NCI-H345 treated with DMSO at 0.1 percent for 48 hours (cell line): Measurements from ENCODE around the gene HDAC4.

Experiments
- DNase-seq: peaks from one replicate; lab custom pipeline; 2025; ENCODE audit not compliant: unreplicated experiment; lab: John Stamatoyannopoulos, UW

The HDAC4 gene

DNA sequence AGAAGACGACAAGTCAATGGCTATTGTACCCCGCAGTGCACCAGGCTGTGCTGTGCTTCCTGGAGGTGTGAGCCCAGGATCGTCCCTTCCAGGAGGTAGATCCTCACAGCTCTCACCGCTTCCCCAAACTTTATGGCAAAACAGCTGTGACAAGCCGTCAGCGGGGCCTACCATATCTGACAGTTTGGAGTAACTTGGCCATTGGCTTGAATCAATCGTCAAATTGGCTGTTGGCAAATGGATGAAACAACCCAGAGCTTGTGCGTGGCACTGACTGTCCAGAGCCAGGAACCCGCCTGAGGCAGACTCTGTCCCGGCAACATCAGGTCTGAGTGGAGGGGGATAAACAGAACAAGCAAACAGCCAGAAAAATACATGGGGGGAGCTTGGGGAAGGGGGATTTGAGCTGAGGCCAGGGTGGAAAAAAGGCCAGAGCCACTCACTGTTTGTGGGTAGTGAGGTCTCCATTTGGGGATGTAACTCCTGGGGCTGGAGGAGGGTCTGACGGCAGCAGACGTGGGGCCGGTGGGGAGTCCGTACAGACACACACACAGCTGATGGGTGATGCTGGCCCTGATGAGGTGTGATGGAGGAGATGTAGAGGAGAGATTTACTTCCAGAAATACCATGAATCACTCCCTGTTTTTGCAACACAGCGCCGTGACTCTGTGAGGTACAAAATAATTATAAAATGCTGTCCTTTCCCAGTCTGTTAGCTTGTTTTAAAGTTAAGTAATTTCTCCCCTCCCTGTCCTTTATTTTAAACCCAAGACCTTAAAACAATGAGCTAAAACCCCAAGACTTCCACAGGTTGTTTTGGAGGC is 378.2 kb downstream of the HDAC4 start:
- DNase-seq = no peak

DNA sequence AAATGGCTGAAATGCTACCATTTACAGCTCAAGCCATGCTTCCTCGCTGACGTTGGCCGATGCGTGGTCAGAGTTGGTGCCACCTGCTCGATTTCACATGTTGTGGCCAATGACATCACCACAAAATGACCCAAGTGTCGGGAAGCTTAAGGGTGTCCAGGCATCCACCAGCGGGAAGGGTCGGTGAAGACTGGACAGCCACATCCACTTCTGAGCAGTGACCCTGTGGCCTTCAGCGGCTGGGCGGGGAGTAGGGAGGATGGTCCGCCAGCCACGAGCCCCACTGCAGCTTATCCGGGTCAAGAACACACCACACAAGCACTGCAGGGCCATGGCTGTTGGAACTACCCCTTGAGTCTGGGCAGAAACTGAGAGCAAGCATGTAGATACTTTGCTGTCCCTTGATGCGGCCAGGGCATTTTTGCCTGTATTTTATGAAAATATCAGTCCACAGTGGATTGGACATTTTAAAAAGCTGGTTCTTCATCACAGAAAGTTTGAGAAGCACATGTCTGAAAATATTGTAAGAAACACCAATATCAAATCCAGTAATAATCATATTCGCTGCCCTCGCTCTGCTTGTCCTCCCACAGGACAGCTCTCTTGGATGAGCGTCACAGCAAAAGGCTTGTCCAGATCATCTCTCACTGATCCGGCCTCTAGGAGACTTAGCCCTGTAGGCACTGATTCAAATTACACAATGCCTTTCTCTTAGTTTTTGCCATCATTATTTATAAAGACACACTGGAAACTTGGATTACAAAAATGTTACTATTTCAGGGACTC is 379.0 kb downstream of the HDAC4 start:
- DNase-seq = no peak

DNA sequence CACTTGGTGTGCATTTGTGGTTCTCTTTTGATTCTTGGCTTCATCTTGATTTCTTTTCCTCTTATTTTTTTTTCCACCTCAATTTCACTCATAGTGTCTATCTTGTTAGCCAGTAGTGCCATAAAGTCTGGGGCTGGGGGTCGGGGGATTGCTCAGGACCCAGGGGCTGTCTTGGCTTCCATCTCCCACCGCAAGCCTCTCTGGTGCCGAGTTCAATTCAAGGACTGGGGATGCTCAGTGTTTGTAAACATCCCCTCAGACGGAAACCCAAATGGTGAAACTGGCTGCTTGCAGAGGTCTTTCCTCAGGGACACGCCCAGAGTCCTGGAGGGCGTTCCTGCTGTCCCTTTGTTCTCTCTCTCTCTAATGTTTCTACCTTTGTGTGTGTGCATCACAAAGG is 379.6 kb downstream of the HDAC4 start:
- DNase-seq = no peak

DNA sequence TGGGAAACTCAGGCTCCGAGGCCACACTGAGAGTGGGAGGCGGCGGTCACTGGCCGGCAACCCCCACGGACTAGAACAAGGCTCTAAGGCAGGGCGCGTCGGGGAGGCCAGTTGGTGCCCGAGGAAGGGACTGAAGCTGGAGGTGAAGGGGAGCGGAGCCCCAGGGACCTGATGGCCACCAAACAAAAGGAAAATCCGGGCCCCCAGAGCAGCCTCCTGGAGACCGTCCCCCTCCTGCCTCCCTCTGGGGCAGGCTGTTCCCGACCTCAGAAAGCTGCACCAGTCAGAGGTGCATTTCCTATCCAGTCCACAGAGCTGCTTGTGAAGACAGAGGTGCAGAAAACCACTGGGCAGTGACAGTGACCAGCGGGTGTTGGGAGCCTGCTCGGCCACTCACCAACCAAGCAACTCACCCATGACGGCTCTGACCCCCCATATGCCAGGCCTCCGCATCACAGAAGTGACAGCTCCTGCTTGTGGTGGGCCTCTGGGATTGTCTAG is 380.2 kb downstream of the HDAC4 start:
- no peak for DNase-seq

DNA sequence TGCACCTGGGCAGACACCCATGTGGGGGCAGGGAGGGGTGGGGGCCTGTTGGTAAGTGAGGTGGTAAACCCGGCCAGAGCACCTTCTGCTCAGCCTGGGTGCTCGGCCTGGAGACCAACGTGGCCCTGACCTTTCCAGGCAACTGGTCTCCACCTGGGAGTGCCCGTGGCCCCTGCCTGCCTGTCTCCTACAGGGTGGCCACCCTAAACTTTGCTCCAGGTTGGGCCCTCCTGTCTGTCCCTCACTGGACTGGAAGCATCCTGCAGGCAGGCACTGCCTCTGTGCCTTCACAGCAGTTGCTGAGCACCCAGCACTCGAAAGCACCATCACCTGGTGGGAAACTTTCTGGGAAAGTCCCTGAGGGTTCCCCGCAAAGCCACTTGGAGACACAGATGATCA is 381.6 kb downstream of the HDAC4 start:
- no peak for DNase-seq

DNA sequence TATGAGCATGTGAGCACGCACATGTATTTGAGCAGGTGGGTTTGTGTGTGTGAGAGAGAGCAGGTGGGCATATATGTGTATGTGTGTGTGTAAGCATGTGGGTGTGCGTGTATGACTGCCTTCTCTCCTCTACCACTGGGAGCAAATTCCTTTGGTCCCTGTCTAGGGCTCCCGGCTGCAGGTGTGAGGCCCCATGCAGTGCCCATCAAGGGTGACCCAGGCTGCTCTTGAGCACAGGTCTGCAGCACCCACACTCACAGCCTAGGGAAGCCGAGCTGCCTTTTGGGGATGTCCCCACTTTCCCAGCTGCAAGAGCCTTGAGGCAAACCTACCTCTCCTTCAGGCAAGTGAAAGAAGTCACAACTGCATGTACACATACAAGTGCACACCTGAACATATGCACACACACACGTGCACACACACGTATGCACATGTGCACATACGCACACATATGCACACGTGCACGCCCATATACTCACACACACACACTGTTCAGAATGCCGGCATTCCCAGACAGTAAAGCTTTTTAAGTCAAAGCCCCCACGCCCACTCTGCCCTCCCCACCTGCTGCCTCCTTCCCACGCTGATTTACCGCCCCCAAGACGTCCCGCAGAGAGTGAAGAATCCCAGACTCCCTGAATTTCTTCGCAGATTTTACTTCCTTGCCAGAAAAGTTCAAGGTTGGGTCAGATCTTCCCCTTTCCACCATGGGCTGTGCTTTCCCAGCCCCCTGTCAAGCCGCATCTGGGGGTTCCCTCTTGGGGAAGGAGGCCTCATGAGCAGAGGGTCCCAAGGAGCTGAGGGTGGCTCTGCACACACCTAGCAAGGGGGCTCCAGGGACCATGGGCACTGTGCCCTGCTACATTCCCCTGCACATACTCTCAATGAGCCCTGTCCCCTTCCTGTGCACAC is 382.3 kb downstream of the HDAC4 start:
- DNase-seq = no peak

DNA sequence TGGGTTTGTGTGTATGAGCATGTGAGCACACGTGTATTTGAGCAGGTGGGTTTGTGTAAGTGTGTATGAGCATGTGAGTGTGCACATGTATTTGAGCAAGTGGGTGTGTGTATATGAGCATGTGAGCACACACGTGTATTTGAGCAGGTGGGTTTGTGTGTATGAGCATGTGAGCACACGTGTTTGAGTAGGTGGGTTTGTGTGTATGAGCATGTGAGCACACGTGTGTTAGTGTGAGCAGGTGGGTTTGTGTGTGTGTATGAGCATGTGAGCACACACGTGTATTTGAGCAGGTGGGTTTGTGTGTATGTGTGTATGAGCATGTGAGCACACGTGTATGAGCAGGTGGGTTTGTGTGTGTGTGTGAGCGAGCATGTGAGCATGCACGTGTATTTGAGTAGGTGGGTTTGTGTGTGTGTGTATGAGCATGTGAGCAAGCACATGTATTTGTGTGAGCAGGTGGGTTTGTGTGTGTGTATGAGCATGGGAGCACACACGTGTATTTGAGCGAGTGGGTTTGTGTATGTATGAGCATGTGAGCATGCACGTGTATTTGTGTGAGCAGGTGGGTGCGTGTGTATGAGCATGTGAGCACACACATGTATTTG is 383.2 kb downstream of the HDAC4 start:
- DNase-seq = no peak

DNA sequence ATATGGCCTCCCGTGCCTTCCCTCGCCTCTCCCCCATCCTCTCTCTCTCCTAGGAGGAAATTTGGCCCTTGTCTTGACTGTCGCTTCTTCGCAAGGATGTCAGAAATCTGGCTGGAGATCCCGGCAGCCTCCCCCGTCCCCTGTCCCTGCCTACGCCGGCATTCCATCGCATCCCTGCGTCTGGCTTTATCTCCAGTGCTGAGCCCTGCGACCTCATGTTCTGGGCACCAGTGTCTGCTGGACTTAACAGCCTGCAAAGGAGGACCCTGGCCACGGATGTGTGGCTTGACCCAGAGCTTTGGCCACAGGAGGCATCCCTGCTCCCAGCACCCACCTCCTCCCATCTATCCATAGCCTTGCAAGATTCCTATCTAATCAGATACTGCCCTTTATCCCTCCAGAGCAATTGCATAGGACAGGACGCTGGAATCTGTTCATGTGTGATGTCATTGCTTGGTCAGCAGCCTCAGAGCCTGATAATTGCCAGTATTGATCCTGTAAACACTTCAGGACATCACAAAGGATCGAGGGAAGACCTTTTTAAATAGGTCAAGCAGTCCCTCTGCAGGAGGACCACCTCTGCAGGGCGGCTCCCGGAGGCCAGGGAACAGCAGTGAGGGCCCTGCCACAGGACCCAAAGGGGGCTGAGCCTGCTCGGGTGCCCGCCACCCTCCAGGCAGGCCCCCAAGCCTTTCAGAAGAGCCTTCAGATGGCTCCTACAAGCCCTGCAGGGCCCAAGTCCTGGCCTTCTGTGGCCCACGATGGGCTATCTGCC is 384.7 kb downstream of the HDAC4 start:
- DNase-seq = no peak

DNA sequence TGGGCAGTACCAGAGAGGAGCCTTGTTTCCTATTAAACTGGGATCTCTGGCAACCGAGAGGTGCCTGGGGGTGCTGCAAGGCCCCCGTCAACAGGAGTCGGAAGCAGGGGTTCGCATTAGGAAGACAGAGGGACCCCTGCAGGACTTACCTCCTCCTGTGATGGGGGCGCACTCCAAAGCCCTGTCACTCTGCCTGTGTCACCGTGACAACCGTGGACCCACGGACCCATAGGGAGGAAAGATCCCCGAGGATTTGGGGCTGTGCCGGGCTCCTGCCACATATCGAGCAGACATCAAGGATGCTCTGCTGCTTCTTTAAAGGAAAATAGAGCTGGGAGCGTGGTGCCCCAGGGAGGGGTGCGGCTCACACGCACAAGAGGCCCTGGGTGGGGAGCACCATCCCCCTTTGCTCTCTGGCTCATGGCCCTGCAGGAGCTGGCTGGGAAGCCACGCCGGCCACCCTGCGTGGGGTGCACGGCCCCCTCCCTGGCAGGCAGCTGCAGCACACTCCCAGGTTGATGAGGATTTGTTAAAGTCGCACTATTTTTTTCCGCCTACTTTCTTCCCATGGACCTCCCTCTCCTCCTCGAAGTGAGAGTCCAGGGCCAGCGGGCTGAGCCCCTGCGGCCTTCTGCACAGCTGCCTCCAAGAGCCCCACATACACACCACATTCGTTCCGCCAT is 385.5 kb downstream of the HDAC4 start:
- DNase-seq = no peak

DNA sequence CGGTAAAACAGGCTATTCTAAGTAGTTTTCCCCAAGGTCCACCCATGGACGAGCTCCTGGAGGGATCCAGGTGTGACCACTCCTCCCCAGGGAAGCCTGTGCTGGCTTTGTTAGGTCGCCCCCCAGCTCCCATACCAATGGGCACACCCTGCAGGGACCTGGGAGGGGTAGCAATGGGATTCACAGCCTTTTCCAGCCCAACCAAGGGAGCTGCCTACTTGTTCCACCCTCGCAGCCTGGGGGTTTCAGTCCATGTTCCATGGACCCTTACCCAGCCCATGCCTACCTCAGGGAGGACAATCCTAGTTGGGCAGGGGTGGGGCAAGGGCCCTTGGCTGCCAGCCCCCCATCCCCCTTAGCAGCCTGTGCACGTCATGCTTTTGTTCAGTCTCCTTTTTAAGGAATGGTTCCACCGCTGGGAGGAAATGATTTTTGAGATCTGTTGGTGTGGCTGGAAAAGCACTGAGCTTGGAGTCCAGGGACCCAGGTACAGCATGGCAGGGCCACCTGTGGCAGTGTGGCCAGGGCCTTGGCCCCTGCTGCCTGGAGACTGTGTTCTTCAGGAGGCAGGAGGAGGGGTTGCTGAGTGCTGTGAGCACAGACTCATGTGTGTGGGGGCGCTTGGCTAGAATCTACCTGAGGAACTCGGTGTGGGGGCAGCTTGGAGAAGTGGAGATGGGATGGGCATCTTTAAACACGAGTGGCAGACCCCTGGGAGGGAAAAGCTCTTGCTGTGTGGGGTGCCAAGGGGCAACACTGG is 386.2 kb downstream of the HDAC4 start:
- DNase-seq = no peak

DNA sequence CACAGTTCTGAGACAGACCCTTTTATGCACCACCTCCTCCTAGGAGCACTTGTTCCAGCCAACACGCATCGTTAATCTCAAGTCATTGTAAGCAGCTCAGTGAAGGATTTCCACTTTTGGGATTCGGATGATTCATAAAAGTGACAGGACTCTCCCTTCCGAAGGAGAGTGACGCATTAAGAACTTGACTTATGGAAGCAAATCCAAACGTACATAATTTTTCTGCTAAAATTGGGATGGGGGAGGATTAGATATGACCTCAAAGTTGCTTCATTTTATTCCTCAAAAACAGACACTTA is 387.2 kb downstream of the HDAC4 start:
- DNase-seq = no peak

DNA sequence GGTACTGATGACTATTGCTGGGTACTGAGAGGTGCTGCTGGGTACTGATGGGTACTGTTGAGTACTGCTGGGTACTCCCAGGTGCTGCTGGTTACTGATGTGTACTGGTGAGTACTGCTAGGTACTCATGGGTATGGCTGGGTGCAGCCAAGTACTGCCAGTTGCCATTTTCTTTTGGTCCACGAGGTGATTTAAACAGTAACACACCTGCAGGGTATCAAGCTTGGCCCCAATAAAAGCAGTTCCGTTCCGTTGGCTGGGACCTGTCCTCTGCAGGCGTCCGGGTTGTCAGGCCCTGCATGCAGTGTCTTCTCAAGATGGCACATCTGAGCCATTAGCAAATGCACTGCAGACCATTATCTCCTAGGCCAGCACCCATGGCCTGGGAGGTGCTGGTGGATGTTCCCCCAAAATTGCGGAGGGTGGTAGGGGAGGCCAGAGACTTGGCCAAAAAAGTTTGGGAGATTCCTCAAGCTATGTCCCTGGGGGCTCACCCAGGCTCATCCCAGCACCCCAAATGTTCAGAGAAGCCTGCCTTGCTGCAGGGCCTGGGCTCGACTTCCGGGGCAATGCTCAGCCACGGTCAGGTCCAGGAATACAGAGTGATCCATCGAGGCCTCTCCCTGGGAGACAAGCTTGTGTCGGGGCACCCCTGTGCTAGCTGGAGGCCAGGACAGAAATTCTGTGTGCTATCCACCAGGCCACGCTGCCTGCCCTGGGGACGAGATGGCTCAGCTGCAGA is 387.7 kb downstream of the HDAC4 start:
- no peak for DNase-seq

DNA sequence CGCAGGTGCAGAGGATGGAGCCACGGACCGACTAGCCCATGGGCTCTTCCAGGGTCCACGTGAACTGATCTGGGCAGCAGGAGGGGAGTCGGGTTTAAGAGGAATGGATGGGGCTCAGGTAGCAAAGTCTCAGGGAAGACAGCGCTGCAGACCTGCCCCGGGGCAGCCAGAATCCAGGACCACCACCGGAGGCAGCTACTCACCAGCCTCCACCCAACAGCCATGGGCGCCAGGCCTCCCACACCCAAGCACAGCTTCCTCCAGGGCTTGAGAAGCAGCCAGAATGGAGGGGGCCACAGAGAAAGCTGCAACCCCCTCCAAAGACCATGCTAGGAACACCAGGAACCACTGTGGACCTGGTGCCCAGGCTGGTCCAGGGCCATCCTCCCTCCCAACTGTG is 388.6 kb downstream of the HDAC4 start:
- DNase-seq = no peak

DNA sequence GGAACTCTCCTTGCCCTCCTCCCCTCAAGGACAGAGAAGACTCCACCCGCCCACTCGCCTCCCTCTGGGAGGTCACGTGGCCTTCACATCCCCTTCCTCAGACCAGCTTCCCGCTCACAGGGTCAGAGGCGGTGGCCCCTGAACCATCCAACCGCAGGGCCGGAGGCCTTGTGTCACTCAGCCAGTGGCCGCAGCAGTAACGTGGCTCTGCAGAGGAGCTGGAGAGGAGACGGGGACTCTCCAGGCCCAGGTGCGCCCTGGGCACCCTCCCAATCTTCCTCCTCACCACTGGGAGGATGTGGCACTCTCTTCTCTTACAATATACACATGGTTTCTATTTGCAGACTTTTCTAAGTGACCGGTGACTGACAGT is 391.2 kb downstream of the HDAC4 start:
- DNase-seq = no peak

DNA sequence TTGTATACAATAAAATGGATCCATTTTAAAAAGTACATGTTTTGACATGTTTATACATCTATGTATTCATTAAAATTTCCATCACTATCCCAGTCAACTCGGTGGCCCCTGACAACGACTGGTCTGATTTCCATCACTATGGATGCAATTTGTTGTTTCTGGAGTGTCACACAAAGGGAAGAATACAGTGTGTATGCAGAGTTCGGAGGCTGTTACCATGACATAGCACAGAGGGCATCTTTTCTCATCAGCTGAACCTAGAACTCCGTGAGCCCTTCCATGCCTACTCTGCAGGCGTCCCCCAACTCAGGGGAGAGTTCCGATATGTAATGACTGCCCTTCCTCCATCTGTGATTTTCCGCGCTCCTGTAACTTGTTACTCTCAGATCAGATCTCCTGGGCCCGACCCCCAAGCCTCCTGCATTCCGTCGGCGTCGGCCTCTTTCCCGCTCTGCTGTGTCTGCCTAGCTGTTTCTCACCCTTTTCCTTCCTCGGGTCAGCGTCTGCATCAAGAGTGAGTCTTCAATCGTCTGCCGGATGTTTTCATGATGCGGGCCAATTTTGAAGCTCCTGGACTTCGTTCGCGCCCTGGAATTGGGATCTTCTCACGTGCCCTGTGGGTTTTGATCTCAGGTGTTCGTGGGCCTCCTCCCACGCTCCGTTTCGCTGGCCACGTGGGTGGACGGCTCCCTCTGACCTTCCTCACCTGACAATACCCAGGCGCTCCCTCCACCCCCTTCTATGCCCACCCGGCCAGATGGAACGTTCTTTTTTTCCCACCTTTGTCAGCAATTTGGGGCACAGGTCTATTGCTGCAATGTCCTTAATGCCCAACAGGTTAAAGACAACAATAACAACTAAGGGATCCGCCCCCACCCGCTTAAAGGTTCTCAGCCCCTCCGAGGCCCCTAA is 391.9 kb downstream of the HDAC4 start:
- DNase-seq = no peak

DNA sequence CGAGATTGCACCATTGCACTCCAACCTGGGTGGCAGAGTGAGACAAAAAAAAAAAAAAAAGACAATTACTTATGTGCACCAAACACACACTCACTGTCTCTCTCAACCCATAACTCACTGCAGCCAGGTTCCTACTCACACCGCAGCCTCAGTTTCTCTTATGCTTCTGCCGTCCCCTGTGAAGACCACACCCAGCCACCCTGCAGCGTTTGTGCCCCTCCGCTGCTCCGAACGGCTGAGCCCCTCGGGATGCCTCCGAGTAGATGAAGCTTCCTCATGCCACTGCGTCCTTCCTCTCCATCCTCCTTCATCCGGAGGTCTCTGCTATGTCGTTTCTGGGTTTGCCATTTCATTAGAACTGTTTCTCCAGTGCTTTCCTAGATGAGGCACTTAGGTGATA is 392.8 kb downstream of the HDAC4 start:
- no peak for DNase-seq

DNA sequence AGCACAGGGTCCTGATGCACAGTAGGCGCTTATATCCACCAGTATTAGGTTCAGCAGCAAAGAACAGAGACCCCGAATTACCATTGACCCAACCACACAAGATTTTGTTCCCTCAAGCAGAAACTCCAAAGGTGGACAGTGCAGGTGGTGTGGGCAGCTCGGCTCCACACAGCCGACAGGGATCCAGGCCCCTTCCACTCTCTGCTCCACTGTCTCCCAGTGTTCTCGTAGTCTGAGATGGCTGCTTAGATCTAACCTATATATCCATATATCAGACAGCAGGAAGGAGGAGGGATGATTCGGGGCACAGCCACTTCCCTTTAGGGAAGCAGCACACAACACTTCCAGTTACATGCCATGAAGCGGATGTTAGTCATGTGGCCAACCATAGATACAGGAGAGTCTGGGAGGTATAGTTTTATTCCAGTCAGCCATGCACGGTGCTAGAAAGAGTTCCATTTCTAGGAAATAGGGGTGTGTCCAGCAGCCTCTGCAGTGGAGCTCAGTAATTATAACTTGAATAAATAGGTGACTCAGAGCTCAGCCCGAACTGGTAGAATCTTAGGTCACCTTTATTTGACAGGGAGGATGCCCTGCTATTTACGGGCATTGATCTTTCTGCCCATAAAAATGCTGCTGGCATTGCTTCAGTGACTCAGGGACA is 394.1 kb downstream of the HDAC4 start:
- DNase-seq = no peak
